HG02571 (cell line): Measurements from ENCODE around the gene GREM2.

Experiments
- ATAC-seq: cut with Tn5 transposase; IDR thresholded peaks from one replicate; pipeline ENCODE4 v1.9.1; 2021; ENCODE audit warnings: mild to moderate bottlenecking, moderate library complexity; ENCODE audit not compliant: unreplicated experiment

GREM2 gene

GRCh38 chr1:240611228-240611618 lies 732 bp downstream of the GREM2 start:
- no peak for ATAC-seq

GRCh38 chr1:240610636-240611035 lies 1.3 kb downstream of the GREM2 start:
- no peak for ATAC-seq

- no peak for ATAC-seq
These were observed 2.4 kb downstream of the GREM2 start for GRCh38 chr1:240609527-240610060.

GRCh38 chr1:240608707-240609106 lies 3.2 kb downstream of the GREM2 start:
- no peak for ATAC-seq

GRCh38 chr1:240607006-240607405 lies 4.9 kb downstream of the GREM2 start:
- no peak for ATAC-seq

- ATAC-seq, result no peak
These were observed 9.8 kb downstream of the GREM2 start for GRCh38 chr1:240602189-240602588.

- ATAC-seq, result no peak
These were observed 12.1 kb downstream of the GREM2 start for GRCh38 chr1:240599830-240600229.

- ATAC-seq, result no peak
These were observed 12.7 kb downstream of the GREM2 start for GRCh38 chr1:240599299-240599698.

- no peak for ATAC-seq
These were observed 13.5 kb downstream of the GREM2 start for GRCh38 chr1:240598216-240599001.

GRCh38 chr1:240597153-240597745 lies 14.7 kb downstream of the GREM2 start:
- no peak for ATAC-seq

- ATAC-seq, result no peak
These were observed 16.5 kb downstream of the GREM2 start for GRCh38 chr1:240595476-240595875.

- no peak for ATAC-seq
These were observed 20.4 kb downstream of the GREM2 start for GRCh38 chr1:240591564-240591963.

- no peak for ATAC-seq
These were observed 20.9 kb downstream of the GREM2 start for GRCh38 chr1:240591078-240591477.

- no peak for ATAC-seq
These were observed 22.3 kb downstream of the GREM2 start for GRCh38 chr1:240589585-240590110.

- no peak for ATAC-seq
These were observed 25.9 kb downstream of the GREM2 start for GRCh38 chr1:240586006-240586405.

- no peak for ATAC-seq
These were observed 29.0 kb downstream of the GREM2 start for GRCh38 chr1:240582953-240583352.

- no peak for ATAC-seq
These were observed 32.4 kb downstream of the GREM2 start for GRCh38 chr1:240579511-240579910.

GRCh38 chr1:240577095-240577494 lies 34.9 kb downstream of the GREM2 start:
- ATAC-seq, result no peak

GRCh38 chr1:240575981-240576662 lies 35.8 kb downstream of the GREM2 start:
- no peak for ATAC-seq

GRCh38 chr1:240572328-240572727 lies 39.6 kb downstream of the GREM2 start:
- no peak for ATAC-seq

- no peak for ATAC-seq
These were observed 40.2 kb downstream of the GREM2 start for GRCh38 chr1:240571782-240572181.

- no peak for ATAC-seq
These were observed 44.9 kb downstream of the GREM2 start for GRCh38 chr1:240567066-240567465.
